Loucy (cell line): Measurements from ENCODE around the gene LRRC47.

ENCODE experiments used
- H2AFZ ChIP-seq: fragments of 200-600 bp; sonication (generic); 2 replicates; pipeline ENCODE4 v1.6.0; 2016; ENCODE audit warnings: antibody characterized with exemption, mild to moderate bottlenecking, low read length, moderate library complexity
- H3F3A ChIP-seq: fragments of 200-600 bp; 2 replicates; pipeline ENCODE4 v1.6.0; 2016; ENCODE audit warnings: antibody characterized with exemption, low read depth, mild to moderate bottlenecking
- H3K27me3 ChIP-seq: fragments of 200-600 bp; sonication (generic); 2 replicates; pipeline ENCODE4 v1.6.1; 2014; ENCODE audit warnings: low read length, mild to moderate bottlenecking; ENCODE audit not compliant: insufficient read depth, poor library complexity, severe bottlenecking
- H3K36me3 ChIP-seq: fragments of 200-600 bp; sonication (generic); 2 replicates; pipeline ENCODE4 v1.6.1; 2016; ENCODE audit warnings: low read length; ENCODE audit not compliant: insufficient read depth
- H3K4me1 ChIP-seq: fragments of 200-600 bp; sonication (generic); 2 replicates; pipeline ENCODE4 v1.5.1; 2014; ENCODE audit warnings: low read length, mild to moderate bottlenecking; ENCODE audit not compliant: insufficient read depth, poor library complexity, severe bottlenecking
- H3K4me2 ChIP-seq: fragments of 200-600 bp; sonication (generic); 2 replicates; pipeline ENCODE4 v1.6.0; 2014; ENCODE audit warnings: antibody characterized with exemption, low read length, low read depth, mild to moderate bottlenecking; ENCODE audit not compliant: poor library complexity, severe bottlenecking
- H3K4me3 ChIP-seq: fragments of 200-600 bp; sonication (generic); 2 replicates; pipeline ENCODE4 v1.5.1; 2014; ENCODE audit warnings: low read length, mild to moderate bottlenecking, mixed read lengths; ENCODE audit not compliant: poor library complexity, severe bottlenecking
- H3K79me2 ChIP-seq: fragments of 200-600 bp; sonication (generic); 2 replicates; pipeline ENCODE4 v1.6.1; 2014; ENCODE audit warnings: low read length; ENCODE audit not compliant: insufficient read depth
- H3K9ac ChIP-seq: fragments of 200-600 bp; sonication (generic); 2 replicates; pipeline ENCODE4 v1.6.0; 2014; ENCODE audit warnings: mild to moderate bottlenecking, low read depth, low read length, moderate library complexity; ENCODE audit not compliant: poor library complexity, severe bottlenecking
- H3K9me2 ChIP-seq: fragments of 200-600 bp; sonication (generic); replicated peaks from 2 replicates; pipeline ENCODE4 v1.6.1; 2016; ENCODE audit warnings: low read depth, low read length, mixed read lengths
- H3K9me3 ChIP-seq: fragments of 200-600 bp; sonication (generic); 2 replicates; pipeline ENCODE4 v1.6.1; 2014; ENCODE audit warnings: mild to moderate bottlenecking, antibody characterized with exemption, low read length, low read depth; ENCODE audit not compliant: insufficient read depth
- H4K20me1 ChIP-seq: fragments of 200-600 bp; sonication (generic); 2 replicates; pipeline ENCODE4 v1.6.0; 2014; ENCODE audit warnings: antibody characterized with exemption, low read length, mild to moderate bottlenecking; ENCODE audit not compliant: insufficient read depth, poor library complexity, severe bottlenecking
- EZH2phosphoT487 ChIP-seq: fragments of 200-600 bp; IDR thresholded peaks from 2 replicates; pipeline ENCODE4 v1.6.1; 2018; ENCODE audit warnings: antibody characterized with exemption, mild to moderate bottlenecking, moderate library complexity, borderline replicate concordance
- TF ChIP-seq, protein P1 (sequence below): fragments of 200-600 bp; sonication (generic); conservative IDR thresholded peaks from 2 replicates; pipeline ENCODE4 v1.5.1; 2014; ENCODE audit warnings: mild to moderate bottlenecking, antibody characterized with exemption, low read length

LRRC47 gene

DNA sequence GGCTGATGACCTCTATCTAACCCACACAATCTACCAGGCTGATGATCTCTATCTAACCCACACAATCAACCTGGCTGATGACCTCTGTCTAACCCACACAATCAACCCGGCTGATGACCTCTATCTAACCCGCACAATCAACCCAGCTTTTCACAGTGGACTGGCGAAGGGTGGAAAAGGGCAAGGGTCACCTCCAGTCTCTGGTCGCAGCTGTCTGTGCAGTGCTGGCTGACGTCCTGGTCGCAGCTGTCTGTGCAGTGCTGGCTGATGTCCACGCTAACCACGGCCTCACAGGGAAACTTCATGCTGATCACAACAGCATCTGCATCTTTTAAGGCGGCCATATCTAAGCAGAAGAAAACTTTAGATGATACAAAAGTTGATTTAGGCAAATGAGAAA is 56.3 kb downstream of the LRRC47 start:
- no peaks in the 10 kb centered on the region for H3K79me2 ChIP-seq
- no peaks in the 10 kb centered on the region for H3K36me3 ChIP-seq
- TF ChIP-seq, protein P1, sequence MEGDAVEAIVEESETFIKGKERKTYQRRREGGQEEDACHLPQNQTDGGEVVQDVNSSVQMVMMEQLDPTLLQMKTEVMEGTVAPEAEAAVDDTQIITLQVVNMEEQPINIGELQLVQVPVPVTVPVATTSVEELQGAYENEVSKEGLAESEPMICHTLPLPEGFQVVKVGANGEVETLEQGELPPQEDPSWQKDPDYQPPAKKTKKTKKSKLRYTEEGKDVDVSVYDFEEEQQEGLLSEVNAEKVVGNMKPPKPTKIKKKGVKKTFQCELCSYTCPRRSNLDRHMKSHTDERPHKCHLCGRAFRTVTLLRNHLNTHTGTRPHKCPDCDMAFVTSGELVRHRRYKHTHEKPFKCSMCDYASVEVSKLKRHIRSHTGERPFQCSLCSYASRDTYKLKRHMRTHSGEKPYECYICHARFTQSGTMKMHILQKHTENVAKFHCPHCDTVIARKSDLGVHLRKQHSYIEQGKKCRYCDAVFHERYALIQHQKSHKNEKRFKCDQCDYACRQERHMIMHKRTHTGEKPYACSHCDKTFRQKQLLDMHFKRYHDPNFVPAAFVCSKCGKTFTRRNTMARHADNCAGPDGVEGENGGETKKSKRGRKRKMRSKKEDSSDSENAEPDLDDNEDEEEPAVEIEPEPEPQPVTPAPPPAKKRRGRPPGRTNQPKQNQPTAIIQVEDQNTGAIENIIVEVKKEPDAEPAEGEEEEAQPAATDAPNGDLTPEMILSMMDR, result no peak
- TF ChIP-seq EZH2phosphoT487, result no peak

DNA sequence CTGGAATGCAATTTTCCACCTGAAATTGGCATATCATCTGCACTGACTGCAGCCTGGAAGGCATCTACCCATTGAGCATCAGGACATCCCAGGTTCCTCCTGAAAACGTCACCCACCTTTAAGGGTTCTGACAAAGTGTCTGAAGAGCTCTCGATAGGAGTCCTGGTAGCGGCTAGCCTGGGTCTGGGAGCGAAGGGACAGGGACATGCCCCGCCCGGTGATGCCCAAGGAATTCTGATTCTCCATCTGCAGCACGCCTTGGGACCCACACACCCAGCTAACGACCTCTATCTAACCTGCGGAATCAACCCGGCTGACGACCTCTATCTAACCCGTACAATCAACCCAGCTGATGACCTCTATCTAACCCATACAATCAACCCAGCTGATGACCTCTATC is 57.4 kb downstream of the LRRC47 start:
- no peaks in the 10 kb centered on the region for H3K79me2 ChIP-seq
- no peaks in the 10 kb centered on the region for H3K4me1 ChIP-seq
- no peaks in the 10 kb centered on the region for H3K27me3 ChIP-seq
- no peak overlapping the region for H3K4me2 ChIP-seq
- H3K4me3 ChIP-seq, result no peak overlapping the region
- no peak overlapping the region for H2AFZ ChIP-seq
- no peaks in the 10 kb centered on the region for H3K9me2 ChIP-seq
- H4K20me1 ChIP-seq, result no peaks in the 10 kb centered on the region
- H3K36me3 ChIP-seq, result no peaks in the 10 kb centered on the region
- TF ChIP-seq EZH2phosphoT487, result no peak
- TF ChIP-seq, protein P1, result no peak
- no peaks in the 10 kb centered on the region for H3F3A ChIP-seq
- H3K9me3 ChIP-seq, result no peaks in the 10 kb centered on the region
- no peak overlapping the region for H3K9ac ChIP-seq

More for the DNA sequence above, 56.3 kb downstream of the LRRC47 start:
- Histone ChIP-seq H3K4me1 (no peaks in the 10 kb centered on the region), H3K9ac (no peak overlapping the region), H3K4me2 (no peak overlapping the region), H3K9me3 (no peaks in the 10 kb centered on the region), H4K20me1 (no peaks in the 10 kb centered on the region), H3F3A (no peaks in the 10 kb centered on the region), H2AFZ (no peak overlapping the region), H3K4me3 (no peak overlapping the region), H3K27me3 (no peaks in the 10 kb centered on the region), H3K9me2 (no peaks in the 10 kb centered on the region)

DNA sequence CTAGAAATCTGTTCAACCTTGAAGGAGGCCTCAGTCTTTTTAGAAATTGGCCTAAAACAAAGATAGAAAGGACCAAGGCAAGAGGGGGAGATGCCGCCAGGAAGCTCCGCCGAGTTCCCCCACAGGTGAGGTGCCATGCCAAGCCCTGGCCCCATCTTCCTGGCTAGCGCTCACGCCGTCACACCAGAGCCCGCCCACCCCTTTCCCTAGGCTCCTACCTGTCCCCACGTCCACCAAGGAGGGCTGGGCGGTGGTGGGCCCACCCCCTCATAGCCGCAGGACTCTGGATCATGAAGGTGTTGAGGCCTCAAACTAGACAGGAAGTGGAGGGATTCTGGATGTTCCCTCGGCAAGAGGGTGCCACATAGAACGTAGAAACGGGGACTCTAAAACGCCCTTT is 59.6 kb downstream of the LRRC47 start:
- no peaks in the 10 kb centered on the region for H4K20me1 ChIP-seq
- no peaks in the 10 kb centered on the region for H3K9me2 ChIP-seq
- H2AFZ ChIP-seq, result no peak overlapping the region
- H3K79me2 ChIP-seq, result no peaks in the 10 kb centered on the region
- TF ChIP-seq EZH2phosphoT487, result no peak
- TF ChIP-seq, protein P1, result no peak
- no peak overlapping the region for H3K9ac ChIP-seq
- no peaks in the 10 kb centered on the region for H3K36me3 ChIP-seq
- H3K4me1 ChIP-seq, result no peaks in the 10 kb centered on the region
- H3K4me2 ChIP-seq, result no peak overlapping the region
- no peaks in the 10 kb centered on the region for H3K27me3 ChIP-seq
- no peaks in the 10 kb centered on the region for H3F3A ChIP-seq
- H3K4me3 ChIP-seq, result no peak overlapping the region
- no peaks in the 10 kb centered on the region for H3K9me3 ChIP-seq
